GM18520 (cell line): ENCODE data around the gene CRNN.

Experiments used
- ATAC-seq: cut with Tn5 transposase; IDR thresholded peaks from one replicate; pipeline ENCODE4 v1.9.1; 2021; ENCODE audit not compliant: unreplicated experiment

CRNN gene

GRCh38 chr1:152413909-152414308 lies at the start of gene CRNN:
Gene CRNN, minus strand, starts transcription at chr1:152414263. Its CDS starts 2,030 bp downstream, at chr1:152412233.
- ATAC-seq, result no peak

GRCh38 chr1:152462636-152463035 lies 48.6 kb upstream of the CRNN start:
- ATAC-seq, result no peak

GRCh38 chr1:152461544-152461943 lies 47.5 kb upstream of the CRNN start:
- no peak for ATAC-seq

GRCh38 chr1:152460529-152460899 lies 46.5 kb upstream of the CRNN start:
- no peak for ATAC-seq

GRCh38 chr1:152459596-152460528 lies 45.8 kb upstream of the CRNN start:
- peak; percentile 72 for ATAC-seq

- peak; percentile 32 for ATAC-seq
These were observed 44.5 kb upstream of the CRNN start for GRCh38 chr1:152458384-152459185.

GRCh38 chr1:152457561-152457960 lies 43.5 kb upstream of the CRNN start:
- ATAC-seq, result no peak

- no peak for ATAC-seq
These were observed 43.0 kb upstream of the CRNN start for GRCh38 chr1:152457071-152457470.

- ATAC-seq, result no peak
These were observed 37.2 kb upstream of the CRNN start for GRCh38 chr1:152451254-152451653.

- no peak for ATAC-seq
These were observed 35.6 kb upstream of the CRNN start for GRCh38 chr1:152449661-152450060.

- ATAC-seq, result no peak
These were observed 34.4 kb upstream of the CRNN start for GRCh38 chr1:152448496-152448895.

- no peak for ATAC-seq
These were observed 34.0 kb upstream of the CRNN start for GRCh38 chr1:152448095-152448494.

GRCh38 chr1:152447484-152447883 lies 33.4 kb upstream of the CRNN start:
- no peak for ATAC-seq

GRCh38 chr1:152444045-152444444 lies 30.0 kb upstream of the CRNN start:
- no peak for ATAC-seq

GRCh38 chr1:152442765-152443164 lies 28.7 kb upstream of the CRNN start:
- ATAC-seq, result no peak

- no peak for ATAC-seq
These were observed 28.2 kb upstream of the CRNN start for GRCh38 chr1:152442301-152442700.

- ATAC-seq, result no peak
These were observed 27.7 kb upstream of the CRNN start for GRCh38 chr1:152441756-152442155.

- ATAC-seq, result peak; percentile 84
These were observed 26.8 kb upstream of the CRNN start for GRCh38 chr1:152440635-152441471.

GRCh38 chr1:152436593-152437496 lies 22.8 kb upstream of the CRNN start:
- ATAC-seq, result no peak

GRCh38 chr1:152427458-152427857 lies 13.4 kb upstream of the CRNN start:
- ATAC-seq, result no peak
